ENCODE results near the gene RASSF8.
A peak's percentile ranks its signal among the peaks of the same experiment; 100 is the strongest.

- TF ChIP-seq CTCF (IDR thresholded peaks at IDR 0.05) (no peak), POLR2AphosphoS5 (IDR thresholded peaks at IDR 0.05) (peak in 1 of 2 donors; percentile 23)
Measured at GRCh38 chr12:26109343-26109881, 150.9 kb downstream of the RASSF8 start.

All from esophagus muscularis mucosa (tissue), 3 donors.